ENCODE data around the gene ZFP57.
A peak's percentile ranks its signal among the peaks of the same experiment; 100 is the strongest.

The ZFP57 gene

DNA sequence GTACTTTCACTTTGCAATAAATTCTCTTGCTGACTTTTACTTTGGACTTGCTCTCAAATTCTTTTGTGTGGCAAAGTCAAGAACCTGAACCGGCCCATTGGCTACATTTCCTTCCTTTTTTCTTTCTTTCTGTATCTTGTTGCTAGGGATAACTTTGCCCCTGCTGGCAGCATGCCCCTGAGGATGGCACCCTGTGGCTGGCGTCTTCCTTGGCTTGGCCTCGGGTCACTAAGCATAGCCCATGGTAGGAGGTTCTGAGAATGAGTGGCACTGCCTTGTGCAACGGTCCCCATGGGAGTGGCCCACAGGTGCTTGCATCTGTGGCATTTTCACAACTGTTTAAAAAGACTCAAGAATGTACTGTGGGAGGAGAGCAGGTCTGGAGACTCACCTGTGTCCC lies 28.2 kb upstream of the ZFP57 start:
- TF ChIP-seq, protein P1, sequence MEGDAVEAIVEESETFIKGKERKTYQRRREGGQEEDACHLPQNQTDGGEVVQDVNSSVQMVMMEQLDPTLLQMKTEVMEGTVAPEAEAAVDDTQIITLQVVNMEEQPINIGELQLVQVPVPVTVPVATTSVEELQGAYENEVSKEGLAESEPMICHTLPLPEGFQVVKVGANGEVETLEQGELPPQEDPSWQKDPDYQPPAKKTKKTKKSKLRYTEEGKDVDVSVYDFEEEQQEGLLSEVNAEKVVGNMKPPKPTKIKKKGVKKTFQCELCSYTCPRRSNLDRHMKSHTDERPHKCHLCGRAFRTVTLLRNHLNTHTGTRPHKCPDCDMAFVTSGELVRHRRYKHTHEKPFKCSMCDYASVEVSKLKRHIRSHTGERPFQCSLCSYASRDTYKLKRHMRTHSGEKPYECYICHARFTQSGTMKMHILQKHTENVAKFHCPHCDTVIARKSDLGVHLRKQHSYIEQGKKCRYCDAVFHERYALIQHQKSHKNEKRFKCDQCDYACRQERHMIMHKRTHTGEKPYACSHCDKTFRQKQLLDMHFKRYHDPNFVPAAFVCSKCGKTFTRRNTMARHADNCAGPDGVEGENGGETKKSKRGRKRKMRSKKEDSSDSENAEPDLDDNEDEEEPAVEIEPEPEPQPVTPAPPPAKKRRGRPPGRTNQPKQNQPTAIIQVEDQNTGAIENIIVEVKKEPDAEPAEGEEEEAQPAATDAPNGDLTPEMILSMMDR (IDR thresholded peaks at IDR 0.05), result no peak
- no peak for TF ChIP-seq ZFX (IDR thresholded peaks at IDR 0.05; ENCODE audit: borderline replicate concordance)
- H3K27ac ChIP-seq, result no peak overlapping the region

DNA sequence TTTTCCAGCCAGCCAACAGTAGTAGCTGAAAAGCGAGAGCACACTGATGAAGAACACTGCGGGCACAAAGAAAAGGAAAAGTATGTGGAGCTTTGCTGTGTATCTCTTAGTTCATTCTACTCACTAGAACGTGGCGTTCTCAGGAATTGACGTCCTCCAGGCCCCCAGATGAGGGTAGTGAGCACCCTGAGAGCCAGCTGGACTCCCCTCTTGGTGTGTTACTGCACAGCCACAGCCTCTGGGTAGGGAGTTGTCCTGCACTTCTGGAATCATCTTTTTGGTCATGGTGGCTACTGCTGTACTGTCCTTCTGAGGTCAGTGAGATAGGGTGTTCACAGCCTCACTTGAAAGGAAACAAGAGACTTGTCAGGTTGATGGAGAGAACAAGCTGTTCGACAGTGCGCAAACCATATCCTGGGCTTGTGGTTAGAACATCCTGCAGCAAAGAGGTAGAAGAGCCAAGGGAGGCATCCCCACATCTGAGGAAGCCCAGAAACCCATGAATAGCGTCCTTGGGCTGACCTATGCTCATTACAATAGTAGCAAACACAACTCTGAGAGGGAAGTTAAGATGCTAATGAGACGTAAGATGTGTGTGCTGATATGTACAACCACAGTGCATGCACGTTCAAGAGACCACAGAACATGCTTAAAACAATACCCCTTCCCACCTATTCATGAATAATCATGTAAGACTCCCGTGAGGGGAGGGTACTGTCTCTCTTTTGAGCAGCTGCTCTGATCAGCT lies 27.7 kb upstream of the ZFP57 start:
- no peak overlapping the region for H3K27ac ChIP-seq
- no peak for TF ChIP-seq ZFX (IDR thresholded peaks at IDR 0.05; ENCODE audit: borderline replicate concordance)
- TF ChIP-seq, protein P1 (IDR thresholded peaks at IDR 0.05), result no peak

DNA sequence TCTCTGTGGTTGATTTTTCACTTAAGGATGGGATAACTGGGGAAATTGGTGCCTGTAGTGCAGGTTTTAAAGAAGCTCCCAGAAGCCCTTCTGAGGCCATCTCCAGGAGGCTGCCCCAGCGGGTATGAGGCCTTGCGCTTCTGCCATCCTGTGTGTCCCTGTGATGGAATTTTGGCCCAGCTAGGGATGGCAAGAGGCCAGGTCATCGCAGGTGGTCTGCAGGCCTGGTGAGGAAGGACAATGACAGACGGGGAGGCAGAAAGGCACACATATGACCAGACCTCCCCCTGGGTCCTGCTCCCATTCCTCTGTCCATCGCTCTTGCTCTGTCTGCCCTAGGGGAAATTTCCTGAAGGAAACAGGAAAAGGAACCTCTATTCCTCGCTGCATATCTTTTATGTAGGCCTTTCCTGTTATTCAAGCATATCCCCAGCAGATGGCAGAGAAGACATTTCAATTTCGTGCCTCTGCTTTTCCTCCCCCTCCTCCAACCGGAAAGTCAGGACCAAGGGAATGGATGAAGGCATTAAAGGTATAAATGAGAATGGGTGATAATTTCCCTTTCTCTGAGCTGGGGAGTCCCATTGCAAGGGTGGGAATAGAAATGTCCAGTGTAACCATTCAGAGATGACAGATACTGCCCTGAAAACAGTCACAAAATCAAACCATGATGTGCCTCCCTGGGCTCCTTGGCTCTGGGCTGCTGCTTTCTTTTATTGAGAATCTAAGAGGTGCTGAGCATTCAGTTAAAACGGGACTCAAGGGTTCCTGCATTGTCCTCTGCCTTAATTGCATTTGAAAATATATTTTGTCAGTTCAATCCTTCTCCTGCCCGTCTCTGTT lies 24.7 kb upstream of the ZFP57 start:
- no peak for TF ChIP-seq ZFX (IDR thresholded peaks at IDR 0.05; ENCODE audit: borderline replicate concordance)
- TF ChIP-seq, protein P1 (IDR thresholded peaks at IDR 0.05), result peak; percentile 67
- H3K27ac ChIP-seq, result no peak overlapping the region

DNA sequence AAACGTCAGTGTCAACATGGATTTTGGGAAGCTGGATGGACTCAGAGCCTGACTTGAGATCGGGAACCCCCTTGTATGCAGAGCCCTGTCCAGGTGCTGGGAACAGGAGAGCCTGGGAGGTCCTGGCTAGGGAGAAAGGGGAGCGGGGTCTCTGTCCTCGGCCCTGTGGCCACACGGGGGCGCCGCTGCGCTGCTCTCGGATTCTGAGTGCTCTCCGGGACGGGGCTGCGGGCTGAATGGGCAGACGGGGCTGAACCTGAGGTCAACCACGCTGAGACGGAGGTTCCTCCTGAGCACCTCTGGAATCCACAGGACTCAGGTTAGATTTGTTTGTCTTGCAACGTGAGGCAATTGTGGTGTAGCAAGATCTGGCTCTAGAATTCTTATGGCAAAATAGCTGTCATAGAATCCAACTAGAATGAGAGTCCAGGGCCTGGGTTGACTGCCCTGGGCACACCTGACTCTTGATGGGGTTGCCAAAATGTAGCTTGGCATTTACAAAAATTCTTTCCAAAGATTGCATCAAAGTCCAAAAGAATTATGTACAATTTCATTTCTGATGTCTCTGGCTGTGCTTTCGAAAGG lies 21.7 kb upstream of the ZFP57 start:
- TF ChIP-seq, protein P1 (IDR thresholded peaks at IDR 0.05), result peak; percentile 52
- no peak for TF ChIP-seq ZFX (IDR thresholded peaks at IDR 0.05; ENCODE audit: borderline replicate concordance)
- H3K27ac ChIP-seq, result no peak overlapping the region

DNA sequence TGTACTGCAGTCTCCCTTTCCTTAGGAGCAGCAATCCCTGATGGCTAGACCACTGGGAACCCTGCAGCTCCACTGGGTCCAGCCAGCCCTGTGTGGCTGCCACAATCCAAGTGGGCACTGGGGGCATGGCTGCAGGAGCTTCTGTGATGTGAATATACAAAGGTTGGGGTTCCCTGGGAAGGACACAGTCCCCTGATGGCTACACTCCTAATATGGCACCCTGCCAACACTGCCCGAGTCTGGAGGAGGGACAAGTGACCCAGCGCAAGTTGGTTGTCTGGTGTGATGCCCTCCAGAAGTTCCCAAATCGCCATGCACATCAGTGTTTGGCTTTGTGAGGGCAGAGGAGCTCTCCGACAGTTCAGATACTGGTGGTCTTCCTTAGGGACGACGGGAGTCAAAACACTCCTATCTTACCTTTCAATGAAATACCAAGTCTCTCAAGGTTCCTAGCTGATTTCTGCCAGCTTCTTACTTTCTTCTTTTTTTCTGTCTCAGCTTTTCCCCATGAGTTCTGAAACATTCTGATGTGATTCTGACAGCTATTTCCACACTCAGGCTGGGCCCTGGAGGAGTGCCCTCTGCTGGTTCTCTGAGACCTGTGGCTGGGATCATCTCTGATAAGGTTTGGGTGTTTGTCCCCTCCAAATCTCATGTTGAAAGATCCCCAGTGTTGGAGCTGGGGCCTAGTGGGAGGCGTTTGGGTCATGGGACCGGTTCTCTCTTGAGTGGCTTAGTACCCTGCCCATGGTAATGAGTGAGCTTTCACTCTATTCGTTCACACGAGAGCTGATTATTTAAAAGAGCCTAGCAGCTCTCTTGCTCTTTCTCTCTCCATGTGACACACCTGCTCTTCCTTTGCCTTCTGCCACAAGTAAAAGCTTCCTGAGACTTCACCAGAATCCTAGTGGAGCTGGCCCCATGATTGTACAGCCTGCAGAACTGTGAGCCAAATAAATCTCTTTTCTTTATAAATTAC lies 15.5 kb upstream of the ZFP57 start:
- H3K27ac ChIP-seq, result no peak overlapping the region
- TF ChIP-seq ZFX (IDR thresholded peaks at IDR 0.05; ENCODE audit: borderline replicate concordance), result no peak
- TF ChIP-seq, protein P1 (IDR thresholded peaks at IDR 0.05), result peak; percentile 74

DNA sequence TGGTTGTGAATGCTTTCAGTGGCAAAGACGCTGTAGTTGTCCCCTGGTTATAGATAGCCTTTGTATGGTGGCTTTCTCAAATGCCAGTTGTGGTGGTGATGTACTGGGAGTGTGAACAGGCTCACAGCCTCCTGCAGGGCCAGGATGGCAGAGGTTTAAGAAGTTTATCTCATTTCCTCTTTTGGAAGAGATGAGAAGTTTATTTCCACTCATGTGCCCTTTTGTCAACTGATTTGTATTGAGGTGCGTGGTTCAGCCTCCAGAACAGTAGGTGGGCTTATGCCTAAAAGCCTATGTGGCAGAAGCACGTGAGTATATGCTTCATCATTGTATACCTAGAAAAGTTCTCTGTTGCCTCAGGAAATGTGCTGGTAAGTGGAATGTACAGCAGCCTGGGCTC lies 13.7 kb upstream of the ZFP57 start:
- no peak overlapping the region for H3K27ac ChIP-seq
- TF ChIP-seq ZFX (IDR thresholded peaks at IDR 0.05; ENCODE audit: borderline replicate concordance), result no peak
- TF ChIP-seq, protein P1 (IDR thresholded peaks at IDR 0.05), result no peak
